ENCODE data around the gene SCGN.

SCGN gene

DNA sequence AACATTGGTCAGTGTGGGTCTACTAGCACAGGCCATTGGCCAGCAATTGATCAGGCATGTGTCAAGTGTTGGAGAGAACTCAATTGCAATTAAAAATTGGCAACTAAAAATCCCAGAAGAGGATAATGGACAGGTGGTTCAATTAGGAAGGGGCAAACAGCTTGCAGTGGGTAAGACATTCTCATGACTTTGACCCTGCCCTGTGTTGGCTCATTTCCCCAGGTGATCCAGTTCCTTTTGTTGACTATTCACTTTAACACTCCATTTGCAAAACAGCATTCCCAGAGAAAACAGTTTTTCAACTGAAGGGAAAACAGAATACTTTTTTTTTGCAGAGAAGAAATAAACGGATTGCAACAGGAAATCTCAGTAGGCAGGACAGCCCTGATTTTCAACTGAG is 28.9 kb upstream of the SCGN start:
- Histone ChIP-seq H3K79me2 (ENCODE audit: low read length) (no peaks in the 10 kb centered on the region), H3K4me2 (ENCODE audit: low read length) (no peak overlapping the region), H3K36me3 (replicated peaks; ENCODE audit: low read depth, low read length) (no peaks in the 10 kb centered on the region), H3K27ac (ENCODE audit: low read length) (no peak overlapping the region), H3K4me1 (ENCODE audit: low read length) (peaks cover 14% of the 10 kb centered on the region), H3K9me3 (ENCODE audit: insufficient read depth, low read length) (no peaks in the 10 kb centered on the region), H4K20me1 (ENCODE audit: insufficient read depth, low read length) (no peaks in the 10 kb centered on the region), H3K4me3 (ENCODE audit: low read length) (no peak overlapping the region), H3K27me3 (ENCODE audit: low read depth, low read length) (peaks cover 19% of the 10 kb centered on the region), H2AFZ (ENCODE audit: low read depth, low read length) (no peak overlapping the region), H3K9ac (ENCODE audit: low read length) (no peak overlapping the region)
- TF ChIP-seq, protein P1, sequence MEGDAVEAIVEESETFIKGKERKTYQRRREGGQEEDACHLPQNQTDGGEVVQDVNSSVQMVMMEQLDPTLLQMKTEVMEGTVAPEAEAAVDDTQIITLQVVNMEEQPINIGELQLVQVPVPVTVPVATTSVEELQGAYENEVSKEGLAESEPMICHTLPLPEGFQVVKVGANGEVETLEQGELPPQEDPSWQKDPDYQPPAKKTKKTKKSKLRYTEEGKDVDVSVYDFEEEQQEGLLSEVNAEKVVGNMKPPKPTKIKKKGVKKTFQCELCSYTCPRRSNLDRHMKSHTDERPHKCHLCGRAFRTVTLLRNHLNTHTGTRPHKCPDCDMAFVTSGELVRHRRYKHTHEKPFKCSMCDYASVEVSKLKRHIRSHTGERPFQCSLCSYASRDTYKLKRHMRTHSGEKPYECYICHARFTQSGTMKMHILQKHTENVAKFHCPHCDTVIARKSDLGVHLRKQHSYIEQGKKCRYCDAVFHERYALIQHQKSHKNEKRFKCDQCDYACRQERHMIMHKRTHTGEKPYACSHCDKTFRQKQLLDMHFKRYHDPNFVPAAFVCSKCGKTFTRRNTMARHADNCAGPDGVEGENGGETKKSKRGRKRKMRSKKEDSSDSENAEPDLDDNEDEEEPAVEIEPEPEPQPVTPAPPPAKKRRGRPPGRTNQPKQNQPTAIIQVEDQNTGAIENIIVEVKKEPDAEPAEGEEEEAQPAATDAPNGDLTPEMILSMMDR (IDR thresholded peaks at IDR 0.05; ENCODE audit: low read depth, low read length), result no peak

DNA sequence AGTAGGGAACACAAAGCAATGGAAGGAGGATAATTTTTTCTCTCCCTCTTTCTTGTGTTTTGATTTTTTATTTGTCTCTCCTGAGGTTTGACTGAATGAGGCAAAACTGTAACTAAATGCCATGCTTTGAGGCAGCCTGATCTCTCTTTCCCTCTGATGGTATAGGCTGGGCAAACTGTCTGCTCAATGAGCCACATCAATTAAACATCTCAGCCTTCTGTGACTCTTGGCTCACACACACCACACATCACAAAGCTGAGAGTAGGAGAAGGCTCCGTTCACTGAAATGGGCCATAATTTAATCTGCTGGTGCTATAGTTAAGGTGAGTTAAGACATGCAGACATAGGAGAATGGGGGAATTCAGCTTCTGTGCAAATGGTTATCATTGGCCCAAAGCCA is 28.1 kb upstream of the SCGN start:
- Histone ChIP-seq H3K36me3 (replicated peaks; ENCODE audit: low read depth, low read length) (no peaks in the 10 kb centered on the region), H3K4me3 (ENCODE audit: low read length) (no peak overlapping the region), H3K4me1 (ENCODE audit: low read length) (peaks cover 6% of the 10 kb centered on the region), H3K4me2 (ENCODE audit: low read length) (no peak overlapping the region), H4K20me1 (ENCODE audit: insufficient read depth, low read length) (no peaks in the 10 kb centered on the region), H3K79me2 (ENCODE audit: low read length) (no peaks in the 10 kb centered on the region), H3K27ac (ENCODE audit: low read length) (no peak overlapping the region), H3K27me3 (ENCODE audit: low read depth, low read length) (peaks cover 11% of the 10 kb centered on the region), H3K9me3 (ENCODE audit: insufficient read depth, low read length) (no peaks in the 10 kb centered on the region), H3K9ac (ENCODE audit: low read length) (no peak overlapping the region), H2AFZ (ENCODE audit: low read depth, low read length) (no peak overlapping the region)
- TF ChIP-seq, protein P1 (IDR thresholded peaks at IDR 0.05; ENCODE audit: low read depth, low read length), result no peak
- TF ChIP-seq EZH2phosphoT487 (IDR thresholded peaks at IDR 0.05; ENCODE audit: low read depth), result no peak

DNA sequence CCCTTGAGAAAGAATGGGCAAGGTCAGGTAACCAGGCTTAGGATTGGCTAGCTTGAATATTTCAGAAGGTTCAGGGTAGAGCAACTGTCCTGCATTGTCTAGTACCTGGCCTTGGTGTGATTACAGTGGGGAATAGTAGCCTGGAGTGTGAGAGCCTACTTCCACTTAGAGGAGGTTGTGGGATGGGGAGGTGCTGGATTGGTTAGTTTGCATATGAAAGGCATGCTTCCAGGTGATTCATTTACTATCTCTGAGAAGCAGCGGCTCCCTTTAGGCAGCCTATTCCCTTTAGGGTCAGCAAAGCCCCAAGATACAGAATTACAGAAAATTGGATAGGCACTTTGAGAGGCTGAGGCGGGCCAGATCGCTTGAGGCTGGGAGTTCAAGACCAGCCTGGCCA is 25.0 kb upstream of the SCGN start:
- H3K4me3 ChIP-seq (ENCODE audit: low read length), result no peak overlapping the region
- no peak overlapping the region for H3K27ac ChIP-seq (ENCODE audit: low read length)
- no peaks in the 10 kb centered on the region for H3K36me3 ChIP-seq (replicated peaks; ENCODE audit: low read depth, low read length)
- no peaks in the 10 kb centered on the region for H3K4me1 ChIP-seq (ENCODE audit: low read length)
- no peaks in the 10 kb centered on the region for H4K20me1 ChIP-seq (ENCODE audit: insufficient read depth, low read length)
- no peaks in the 10 kb centered on the region for H3K9me3 ChIP-seq (ENCODE audit: insufficient read depth, low read length)
- no peak overlapping the region for H2AFZ ChIP-seq (ENCODE audit: low read depth, low read length)
- TF ChIP-seq, protein P1 (IDR thresholded peaks at IDR 0.05; ENCODE audit: low read depth, low read length), result no peak
- TF ChIP-seq EZH2phosphoT487 (IDR thresholded peaks at IDR 0.05; ENCODE audit: low read depth), result no peak
- H3K9ac ChIP-seq (ENCODE audit: low read length), result no peak overlapping the region
- H3K4me2 ChIP-seq (ENCODE audit: low read length), result no peak overlapping the region
- no peaks in the 10 kb centered on the region for H3K79me2 ChIP-seq (ENCODE audit: low read length)
- H3K27me3 ChIP-seq (ENCODE audit: low read depth, low read length), result peaks cover 9% of the 10 kb centered on the region; the same call in 1 of the 2 replicates

DNA sequence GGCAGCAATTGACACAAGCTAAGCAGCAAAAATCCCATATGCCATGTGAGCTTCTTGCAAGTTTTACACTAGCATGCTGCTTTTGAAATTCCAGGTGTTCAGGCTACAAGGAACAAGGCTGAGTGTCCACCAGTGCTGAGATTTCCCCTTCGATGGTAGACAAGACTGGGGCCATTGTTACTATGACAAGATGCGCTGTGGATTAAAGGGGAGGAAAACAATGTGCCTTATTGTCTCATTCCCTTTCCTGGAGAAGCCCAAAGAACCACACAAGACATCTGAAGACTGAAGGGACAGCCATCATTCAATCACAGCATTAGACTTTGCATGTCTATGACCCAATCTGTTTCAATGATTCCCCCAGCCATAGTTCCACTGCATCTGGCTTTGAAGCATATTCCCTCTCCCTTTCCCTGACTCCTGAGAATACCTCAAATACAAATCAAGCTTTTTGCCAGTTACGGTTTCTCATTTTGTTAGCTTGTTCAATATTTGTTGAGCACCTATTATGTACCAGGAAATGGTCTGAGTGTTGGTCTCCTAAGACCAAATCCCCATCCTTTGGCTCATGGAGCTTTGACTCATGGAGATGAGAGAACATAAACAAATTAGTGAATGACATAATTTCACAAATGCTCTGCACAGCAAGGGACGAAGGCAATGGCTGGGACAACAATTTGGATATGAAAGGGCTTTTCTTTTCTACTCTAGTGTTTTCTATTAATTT is 23.4 kb upstream of the SCGN start:
- Histone ChIP-seq H3K27me3 (ENCODE audit: low read depth, low read length) (peaks cover 9% of the 10 kb centered on the region; the same call in 1 of the 2 replicates), H3K79me2 (ENCODE audit: low read length) (no peaks in the 10 kb centered on the region), H3K36me3 (replicated peaks; ENCODE audit: low read depth, low read length) (no peaks in the 10 kb centered on the region), H3K4me1 (ENCODE audit: low read length) (no peaks in the 10 kb centered on the region), H3K27ac (ENCODE audit: low read length) (no peak overlapping the region), H3K4me2 (ENCODE audit: low read length) (no peak overlapping the region), H3K9ac (ENCODE audit: low read length) (no peak overlapping the region), H2AFZ (ENCODE audit: low read depth, low read length) (no peak overlapping the region), H4K20me1 (ENCODE audit: insufficient read depth, low read length) (no peaks in the 10 kb centered on the region), H3K4me3 (ENCODE audit: low read length) (no peak overlapping the region), H3K9me3 (ENCODE audit: insufficient read depth, low read length) (no peaks in the 10 kb centered on the region)
- TF ChIP-seq, protein P1 (IDR thresholded peaks at IDR 0.05; ENCODE audit: low read depth, low read length), result no peak
- TF ChIP-seq EZH2phosphoT487 (IDR thresholded peaks at IDR 0.05; ENCODE audit: low read depth), result no peak

Data from OCI-LY3 (cell line).